GM12872 (cell line): Measurements from ENCODE around the gene CACNG4.

Experiments
- TF ChIP-seq, protein P1 (sequence below): IDR thresholded peaks from 3 replicates; pipeline ENCODE4 v1.5.1; 2011; ENCODE audit warnings: low read depth, mild to moderate bottlenecking, low read length, moderate library complexity; ENCODE audit not compliant: insufficient read depth

CACNG4 gene

DNA sequence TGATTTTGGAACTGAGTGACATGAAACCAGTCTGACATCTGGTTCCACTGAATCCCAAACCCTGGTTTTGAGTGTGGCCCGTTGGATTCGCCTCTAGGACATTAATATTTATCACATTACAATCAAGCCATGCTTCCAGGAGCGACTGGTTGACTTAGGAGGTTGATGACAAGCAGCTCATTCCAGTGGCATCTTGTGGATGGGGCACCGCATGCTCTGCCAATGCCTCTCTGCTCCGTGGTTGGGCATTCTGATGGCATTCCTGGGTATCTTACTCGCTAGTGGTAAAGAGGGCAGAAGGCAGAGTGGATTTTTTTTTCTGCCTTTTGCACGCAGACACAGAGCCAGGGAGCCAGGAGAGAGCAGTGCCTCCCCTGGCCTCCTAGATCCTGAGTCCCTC is 31.4 kb downstream of the CACNG4 start:
- TF ChIP-seq, protein P1, sequence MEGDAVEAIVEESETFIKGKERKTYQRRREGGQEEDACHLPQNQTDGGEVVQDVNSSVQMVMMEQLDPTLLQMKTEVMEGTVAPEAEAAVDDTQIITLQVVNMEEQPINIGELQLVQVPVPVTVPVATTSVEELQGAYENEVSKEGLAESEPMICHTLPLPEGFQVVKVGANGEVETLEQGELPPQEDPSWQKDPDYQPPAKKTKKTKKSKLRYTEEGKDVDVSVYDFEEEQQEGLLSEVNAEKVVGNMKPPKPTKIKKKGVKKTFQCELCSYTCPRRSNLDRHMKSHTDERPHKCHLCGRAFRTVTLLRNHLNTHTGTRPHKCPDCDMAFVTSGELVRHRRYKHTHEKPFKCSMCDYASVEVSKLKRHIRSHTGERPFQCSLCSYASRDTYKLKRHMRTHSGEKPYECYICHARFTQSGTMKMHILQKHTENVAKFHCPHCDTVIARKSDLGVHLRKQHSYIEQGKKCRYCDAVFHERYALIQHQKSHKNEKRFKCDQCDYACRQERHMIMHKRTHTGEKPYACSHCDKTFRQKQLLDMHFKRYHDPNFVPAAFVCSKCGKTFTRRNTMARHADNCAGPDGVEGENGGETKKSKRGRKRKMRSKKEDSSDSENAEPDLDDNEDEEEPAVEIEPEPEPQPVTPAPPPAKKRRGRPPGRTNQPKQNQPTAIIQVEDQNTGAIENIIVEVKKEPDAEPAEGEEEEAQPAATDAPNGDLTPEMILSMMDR = no peak

DNA sequence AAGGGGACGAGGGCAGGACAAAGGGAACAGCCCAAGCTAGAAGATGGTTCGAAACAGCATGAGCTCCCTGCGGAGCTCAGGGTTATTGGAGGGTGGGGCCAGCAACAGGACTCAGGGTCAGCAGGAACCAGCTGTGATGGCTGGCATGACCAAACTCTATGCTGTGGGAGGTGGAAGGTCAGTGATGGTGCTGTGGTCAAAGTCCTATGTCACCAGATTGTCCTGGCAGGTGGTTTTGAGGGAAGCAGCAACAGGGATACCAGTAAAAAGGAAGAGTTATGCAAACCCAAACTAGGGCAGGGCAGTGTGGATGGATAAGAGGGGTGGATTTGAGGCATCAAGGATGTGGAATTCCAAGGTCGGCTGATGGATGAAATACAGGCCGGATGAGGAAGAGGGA is 32.4 kb downstream of the CACNG4 start:
- TF ChIP-seq, protein P1 = no peak

DNA sequence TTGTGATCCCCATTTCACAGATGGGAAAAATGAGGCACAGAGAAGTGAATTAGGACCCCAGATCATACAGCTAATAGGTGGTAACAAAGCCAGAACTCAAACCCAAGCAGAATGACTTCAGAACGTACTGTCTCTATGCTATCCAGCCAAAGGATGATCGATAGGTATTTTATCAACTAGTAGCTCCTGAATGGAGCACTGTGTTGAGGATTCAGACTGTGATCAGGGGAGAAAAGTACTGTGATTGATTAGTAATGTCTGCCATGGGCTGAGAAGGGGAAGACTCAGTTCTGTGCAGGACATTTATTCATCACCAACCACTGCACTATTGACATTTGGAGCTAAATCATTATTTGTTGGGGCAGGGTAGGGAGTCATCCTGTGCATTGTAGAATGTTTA is 38.7 kb downstream of the CACNG4 start:
- TF ChIP-seq, protein P1 = no peak

DNA sequence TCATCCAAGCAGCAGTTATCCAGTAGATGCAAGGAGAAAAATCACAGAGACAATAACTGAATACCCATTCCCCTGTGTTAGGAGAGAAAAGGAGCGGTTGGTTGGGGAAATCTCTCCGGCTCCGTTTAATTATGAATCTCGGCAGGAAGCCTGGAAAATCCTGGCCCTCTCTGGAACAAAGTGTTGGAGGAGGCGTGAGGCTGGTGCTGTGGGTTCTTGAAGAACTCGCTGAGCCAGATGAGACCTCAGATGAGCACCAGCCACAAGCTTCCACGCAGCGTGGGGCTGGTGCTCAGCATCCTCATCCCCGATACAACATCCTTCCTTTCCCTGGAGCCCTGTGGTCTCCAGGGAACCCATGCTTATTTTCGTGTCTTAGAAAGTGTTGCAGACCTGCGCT is 39.7 kb downstream of the CACNG4 start:
- TF ChIP-seq, protein P1 = no peak

DNA sequence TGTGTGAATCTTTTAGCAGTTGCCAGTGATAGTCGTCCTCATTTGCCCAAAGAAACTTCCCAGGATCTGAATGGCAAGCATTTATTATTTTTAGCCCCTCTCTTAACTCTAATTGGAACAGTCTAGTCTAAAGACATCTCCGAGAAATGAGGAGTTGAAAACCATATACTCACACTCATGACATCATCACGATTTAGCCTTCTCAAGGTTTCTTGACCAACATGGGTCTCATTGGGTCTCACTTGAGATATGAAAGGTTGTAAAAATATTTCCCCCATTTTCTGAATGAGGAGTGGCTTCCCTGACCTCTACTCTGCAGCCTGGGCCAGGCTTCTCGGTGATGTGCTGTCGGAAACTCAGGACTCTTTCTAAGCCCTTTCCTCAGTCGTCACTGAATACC is 42.8 kb downstream of the CACNG4 start:
- TF ChIP-seq, protein P1 = no peak

DNA sequence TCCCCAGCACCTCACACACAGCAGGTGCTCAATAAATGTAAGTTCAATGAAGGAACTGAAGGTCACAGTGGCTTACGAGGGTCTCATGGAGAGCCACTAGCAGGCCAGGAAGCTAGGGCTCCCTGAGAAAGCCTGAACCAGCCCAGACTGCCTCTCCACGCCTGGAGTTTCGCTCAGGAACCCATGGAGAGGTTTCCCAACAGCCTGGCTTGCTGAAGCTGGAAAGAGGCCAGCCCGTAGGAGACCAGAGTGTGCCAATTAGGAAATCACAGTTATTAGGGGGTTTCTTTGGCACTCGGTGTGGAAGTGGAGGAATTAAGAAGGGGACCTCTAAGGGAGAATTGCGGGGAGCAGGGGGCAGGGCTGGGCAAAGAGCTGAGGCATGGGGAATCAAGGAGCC is 43.6 kb downstream of the CACNG4 start:
- TF ChIP-seq, protein P1 = no peak

DNA sequence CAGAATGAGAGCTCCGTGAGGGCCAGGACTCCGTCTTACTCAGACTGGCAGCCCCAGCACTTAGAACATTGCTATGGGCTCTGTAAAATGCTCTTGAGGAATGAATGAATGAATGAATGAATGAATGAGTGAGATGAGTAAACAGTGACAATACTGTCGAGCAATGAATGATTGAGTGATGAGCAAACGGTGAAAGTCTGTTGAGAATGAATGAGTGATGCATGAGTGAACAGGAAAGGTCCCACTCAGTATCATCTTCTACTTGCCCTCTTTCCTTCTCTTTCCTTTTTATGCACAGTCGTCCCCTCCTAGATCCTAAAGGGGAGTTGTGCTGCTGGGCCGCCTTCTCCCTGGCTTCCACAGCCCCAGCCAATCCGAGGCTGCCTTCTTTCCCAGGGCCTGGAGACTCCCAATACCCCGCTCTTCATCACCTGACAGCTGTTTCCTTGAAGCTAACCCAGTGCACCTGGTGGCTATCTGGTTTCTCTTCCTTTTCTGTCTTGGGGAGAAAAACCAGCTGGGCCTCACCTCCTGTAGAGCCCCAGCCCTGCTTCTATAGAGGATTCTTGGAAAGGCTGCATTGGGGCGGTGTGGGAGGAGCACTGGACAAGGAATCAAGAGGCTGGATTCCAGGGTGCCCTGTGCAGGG is 47.1 kb downstream of the CACNG4 start:
- TF ChIP-seq, protein P1 = no peak
